ENCODE data around the gene SPRY4. TPM values are rescaled to one million over a fixed set of nuclear protein-coding genes. Genes with fewer than 3 reads are reported as not detected.

Gene SPRY4
- total and polyA plus RNA-seq, 2 of the 8 experiments (the other 6 are each of a cell fraction or from before 2014, with no cell fraction given): 59.1 to 113 TPM

- Histone ChIP-seq H3K36me3 (ENCODE audit: control insufficient read depth in 2 of 4, insufficient read depth in 4 of 4, low read length in 3 of 4) (no peaks in the 10 kb centered on the region), H3K4me1 (replicated peaks in 1 of 4; ENCODE audit: control insufficient read depth in 3 of 4, insufficient read depth in 4 of 4, low read length in 3 of 4) (peaks cover 9 to 21% (median 16%) of the 10 kb centered on the region in 4 experiments; a peak in 6 of 7 replicates), H3K18ac (ENCODE audit: extremely low read depth, low read length) (no peak overlapping the region), H4K5ac (ENCODE audit: insufficient read length, low read depth, low read length) (no peak overlapping the region), H4K8ac (ENCODE audit: extremely low read depth, insufficient read depth, low read length) (no peak overlapping the region), H3K4me3 (ENCODE audit: extremely low read depth in 1 of 4, insufficient read depth in 2 of 4, low read depth in 3 of 4, low read length in 4 of 4) (no peak overlapping the region), H2AFZ (ENCODE audit: low read length) (no peak overlapping the region), H3K27ac (ENCODE audit: low read depth, low read length) (no peak overlapping the region), H2BK12ac (ENCODE audit: low read depth, low read length) (no peak overlapping the region), H3K23ac (ENCODE audit: insufficient read length) (no peak overlapping the region), H3K56ac (replicated peaks; ENCODE audit: insufficient read length, low read depth, low read length) (no peak overlapping the region), H3K27me3 (replicated peaks in 1 of 4; ENCODE audit: control insufficient read depth in 3 of 4, extremely low read depth in 1 of 4, insufficient read depth in 3 of 4, low read length in 3 of 4) (no peaks in the 10 kb centered on the region), H2BK15ac (ENCODE audit: low read length) (no peak overlapping the region), H2AK5ac (ENCODE audit: low read depth, low read length) (no peak overlapping the region), H3K9me3 (ENCODE audit: insufficient read depth in 2 of 2, low read depth in 1 of 2, low read length in 1 of 2) (no peaks in the 10 kb centered on the region), H2BK5ac (ENCODE audit: low read depth, low read length) (no peak overlapping the region), H3K4ac (replicated peaks; ENCODE audit: insufficient read length, low read depth, low read length) (no peak overlapping the region), H4K20me1 (replicated peaks in 1 of 2; ENCODE audit: control insufficient read depth in 1 of 2, insufficient read depth in 2 of 2, low read length in 2 of 2) (no peaks in the 10 kb centered on the region), H4K91ac (replicated peaks; ENCODE audit: insufficient read length, low read length) (no peak overlapping the region), H3K14ac (ENCODE audit: insufficient read length) (no peak overlapping the region), H3K79me2 (ENCODE audit: control insufficient read depth in 1 of 2, insufficient read depth in 2 of 2, low read length in 2 of 2) (peaks cover 0 to 22% of the 10 kb centered on the region in 2 experiments; a peak in 3 of 4 replicates), H3K79me1 (ENCODE audit: low read depth, low read length) (no peaks in the 10 kb centered on the region; the same call in 1 of the 2 replicates), H2BK120ac (replicated peaks; ENCODE audit: low read depth, low read length) (no peak overlapping the region), H2BK20ac (ENCODE audit: low read length) (no peak overlapping the region), H3K9ac (replicated peaks in 1 of 4; ENCODE audit: extremely low read depth in 1 of 4, low read depth in 3 of 4, low read length in 3 of 4) (no peak overlapping the region), H3K4me2 (ENCODE audit: insufficient read depth in 1 of 2, low read depth in 2 of 2, low read length in 2 of 2) (no peak overlapping the region), H3K23me2 (ENCODE audit: low read depth, low read length) (peaks cover 5% of the 10 kb centered on the region; the same call in 1 of the 2 replicates)
- POLR2A ChIA-PET (ENCODE audit: partially characterized antibody): interaction anchor here (0.6 to 2.5 kb wide), 8 partner anchors 8 to 219 kb away, joined by 3 to 9 read pairs (median 3); no protein-coding TSS in a partner anchor
- no peak for DNase-seq (ENCODE audit: low read depth in 1 of 2, low spot score in 2 of 2)
- no peak for FAIRE-seq
- CTCF ChIA-PET (ENCODE audit: partially characterized antibody): interaction anchor here (0.6 to 1.9 kb wide), 4 partner anchors 18 to 219 kb away, joined by 3 to 5 read pairs (median 3); no protein-coding TSS in a partner anchor
- 90% methylated on average over 2 of the region's 2 CpGs; no CpG with 5 or more reads in 1 of the 2 experiments for WGBS, 2 experiments (ENCODE audit: extremely low coverage in 1 of 2, insufficient coverage in 1 of 2, insufficient read length in 1 of 2, insufficient replicate concordance in 2 of 2, low coverage in 1 of 2, low lambda C conversion rate in 2 of 2, missing lambda C conversion rate in 1 of 2)
- TF ChIP-seq SIX5 (IDR thresholded peaks at IDR 0.05; ENCODE audit: low read depth, low read length) (no peak), GTF2F1 (IDR thresholded peaks at IDR 0.05; ENCODE audit: borderline replicate concordance, low read depth, low read length) (no peak), RFX5 (IDR thresholded peaks at IDR 0.05; ENCODE audit: borderline replicate concordance, low read depth, low read length) (no peak), EZH2 (IDR thresholded peaks at IDR 0.05; ENCODE audit: low read depth, low read length, severe bottlenecking) (no peak), SP2 (IDR thresholded peaks at IDR 0.05; ENCODE audit: low read length) (no peak), RXRA (IDR thresholded peaks at IDR 0.05; ENCODE audit: insufficient read depth, low read depth, low read length) (no peak), KDM1A (IDR thresholded peaks at IDR 0.05; ENCODE audit: borderline replicate concordance, low read length) (no peak), TBP (IDR thresholded peaks at IDR 0.05; ENCODE audit: low read depth, low read length) (no peak), FOSL1 (IDR thresholded peaks at IDR 0.05; ENCODE audit: insufficient read depth, low read depth, low read length) (no peak), TAF7 (optimal IDR thresholded peaks at IDR 0.05; ENCODE audit: borderline replicate concordance, low read depth, low read length) (no peak), EGR1 (IDR thresholded peaks at IDR 0.05; ENCODE audit: borderline replicate concordance, low read depth, low read length) (no peak)
Observed at GRCh38 chr5:142330444-142330843, 5.6 kb upstream of the SPRY4 start.

All from H1 (cell line).